Spleen (tissue), 11 donors: ENCODE data around the gene C16orf86. TPM values are rescaled to one million over a fixed set of nuclear protein-coding genes. Genes with fewer than 3 reads are reported as not detected.

Experiments used
- DNase-seq: peaks from one replicate; pipeline ENCODE4 v3.0.0-alpha.2; 2020
- H3K27ac ChIP-seq, 8 donors: fragments of 200-600 bp; sonication (generic) in 7 of 8; 1 replicate in 4 of 8; 2 replicates in 4 of 8; pipeline versions ENCODE4 v1.5.0 to v1.8.0; 2016 to 2021; ENCODE audit warnings: inconsistent platforms in 4 of 8, mild to moderate bottlenecking in 4 of 8, moderate library complexity in 1 of 8
- H3K27me3 ChIP-seq, 7 donors: fragments of 200-600 bp; sonication (generic) in 6 of 7; replicated peaks in 1 of 7; 1 replicate in 4 of 7; 2 replicates in 3 of 7; pipeline versions ENCODE4 v1.5.0 to v1.8.0; 2016 to 2021; ENCODE audit warnings: inconsistent platforms in 3 of 7, mild to moderate bottlenecking in 1 of 7
- H3K36me3 ChIP-seq, 6 donors: fragments of 200-600 bp; sonication (generic) in 5 of 6; 1 replicate in 4 of 6; 2 replicates in 2 of 6; pipeline versions ENCODE4 v1.5.0 to v1.8.0; 2016 to 2021; ENCODE audit warnings: inconsistent platforms in 2 of 6
- H3K4me1 ChIP-seq, 6 donors: fragments of 200-600 bp; sonication (generic) in 5 of 6; 1 replicate in 3 of 6; 2 replicates in 3 of 6; pipeline versions ENCODE4 v1.5.0 to v1.8.0; 2016 to 2021; ENCODE audit warnings: inconsistent platforms in 3 of 6
- H3K4me3 ChIP-seq, 8 donors: fragments of 200-600 bp; sonication (generic) in 7 of 8; 1 replicate in 4 of 8; 2 replicates in 4 of 8; pipeline versions ENCODE4 v1.5.0 to v1.8.0; 2016 to 2021; ENCODE audit warnings: inconsistent platforms in 4 of 8, mild to moderate bottlenecking in 4 of 8, moderate library complexity in 2 of 8
- H3K9me3 ChIP-seq, 8 donors: fragments of 200-600 bp; sonication (generic) in 7 of 8; 1 replicate in 4 of 8; 2 replicates in 4 of 8; pipeline versions ENCODE4 v1.5.0 to v1.8.0; 2016 to 2021; ENCODE audit warnings: inconsistent platforms in 4 of 8
- CTCF ChIP-seq, 11 experiments: fragments of 200-600 bp in 7 of 11; fragments of 450-650 bp in 4 of 11; sonication (generic) in 4 of 11; IDR thresholded peaks in 8 of 11; conservative IDR thresholded peaks in 3 of 11; 1 replicate in 7 of 11; 2 replicates in 4 of 11; pipeline versions ENCODE4 v1.4.0 to v1.8.0; 2016 to 2021; ENCODE audit warnings: antibody characterized with exemption in 11 of 11, inconsistent platforms in 4 of 11, mild to moderate bottlenecking in 1 of 11
- POLR2A ChIP-seq, 3 donors: fragments of 450-650 bp; IDR thresholded peaks; one replicate each; pipeline ENCODE4 v1.5.1; 2017; ENCODE audit warnings: antibody characterized with exemption in 3 of 3, mild to moderate bottlenecking in 1 of 3
- POLR2AphosphoS5 ChIP-seq, 3 donors: sonication (generic); formaldehyde crosslinking; IDR thresholded peaks; one replicate each; pipeline ENCODE4 v1.5.1; 2017; ENCODE audit warnings: antibody characterized with exemption in 3 of 3
- WGBS, 5 donors: extraction: QIAGEN DNeasy Blood & Tissue Kit in 3 of 5; methylation state at CpG; one replicate each; pipeline versions ENCODE4 v1.1.5 to v1.1.7; 2013 to 2018; 5-methylcytosine and 5-hydroxymethylcytosine counted together
- intact Hi-C: fragments of 100-400 bp; cut with DNase I; formaldehyde crosslinking; loops from one replicate; pipeline ENCODE4 v1.15.0; 2023; ENCODE audit warnings: low total_unique reads
- polyA plus RNA-seq, 3 donors: library from polyadenylated mRNA; stranded (reverse); fragments of 200-250 nt; gene quantifications; one replicate each; pipeline ENCODE4 v1.2.1, GENCODE V29; 2013
- total RNA-seq, 7 donors: library from RNA; depleted of rRNA in 3 of 7; stranded (reverse); fragments of >200 nt in 3 of 7; fragmentation: NEBNext Ultra II Directional in 4 of 7; extraction: Animal tissue kit (Norgen Biotek cat#: 25700) in 4 of 7; gene quantifications; one replicate each; pipeline versions ENCODE4 v1.1.0 to v1.2.1, GENCODE V29; 2016 to 2021
- donor health status: healthy with polysubstance abuse.
- donor health status: DM: no; HTN: no; CAD: no; lungs with moderate emphysema.
- donor health status: DM: no; HTN: no; CAD: no.
- donor health status: Bipolar disorder and iron deficiency.
- donor health status: healthy.
- donor health status: DM: no; HTN: no; CAD: no.
- donor health status: DM: yes; HTN: yes; CAD: no.

The C16orf86 gene
- total and polyA plus RNA-seq, 10 donors, result 5.2 to 17.3 (median 8.9) TPM

DNA sequence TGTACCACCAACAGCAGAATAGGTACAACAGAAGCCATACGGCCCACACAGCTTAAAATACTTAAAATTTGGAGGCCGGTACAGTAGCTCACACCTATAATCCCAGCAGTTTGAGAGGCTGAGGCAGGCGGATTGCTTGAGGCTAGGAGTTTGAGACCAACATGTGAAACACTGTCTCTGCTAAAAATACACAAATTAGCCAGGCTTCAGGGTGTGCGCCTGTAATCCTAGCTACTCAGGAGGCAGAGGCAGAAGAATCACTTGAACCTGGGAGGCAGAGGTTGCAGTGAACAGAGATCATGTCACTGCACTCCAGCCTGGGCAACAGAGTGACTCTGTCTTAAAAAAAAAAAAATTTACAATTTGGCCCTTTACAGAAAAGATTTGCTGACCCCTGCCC is 35.5 kb downstream of the C16orf86 start:
- peaks cover 0 to 11% (median 8%) of the 10 kb centered on the region in 8 donors for H3K9me3 ChIP-seq
- no peaks in the 10 kb centered on the region for H3K27me3 ChIP-seq
- no peak for DNase-seq
- 91 to 97% (median 96%) methylated on average over 4 of the region's 4 CpGs for WGBS, 5 donors
- TF ChIP-seq POLR2A (IDR thresholded peaks at IDR 0.05) (no peak), CTCF (IDR thresholded peaks at IDR 0.05 in 8 of 11, conservative IDR thresholded peaks at IDR 0.05 in 3 of 11) (no peak), POLR2AphosphoS5 (IDR thresholded peaks at IDR 0.05) (no peak)
- peaks cover 0 to 41% (median 17%) of the 10 kb centered on the region in 6 donors for H3K4me1 ChIP-seq
- H3K27ac ChIP-seq, result no peak overlapping the region
- intact Hi-C loops, result no loop called here
- H3K36me3 ChIP-seq, result peaks cover 0 to 30% (median 9%) of the 10 kb centered on the region in 6 donors
- H3K4me3 ChIP-seq, result no peak overlapping the region

DNA sequence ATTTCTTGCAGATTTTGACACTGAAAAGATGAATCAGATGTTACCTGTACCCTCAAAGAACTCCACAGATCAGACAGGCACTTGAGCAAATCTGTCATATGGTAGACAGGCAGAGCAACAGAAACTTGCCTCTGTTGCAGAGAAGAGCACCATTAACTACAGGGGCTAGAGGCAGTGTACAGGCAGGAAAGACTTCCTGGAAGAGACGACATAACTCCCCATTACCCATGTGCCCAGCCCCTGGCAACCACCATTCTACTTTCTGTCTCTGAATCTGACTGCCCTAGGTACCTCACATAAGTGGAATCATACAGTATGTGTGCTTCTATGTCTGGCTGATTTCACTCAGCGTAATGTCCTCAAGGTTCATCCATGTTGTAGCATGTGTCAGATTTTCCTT is 37.0 kb downstream of the C16orf86 start:
- H3K27ac ChIP-seq, result peak overlapping the region in 1 of 8 donors; percentile 42
- H3K9me3 ChIP-seq, result peaks cover 0 to 11% (median 8%) of the 10 kb centered on the region in 8 donors
- intact Hi-C loops, result no loop called here
- 53 to 71% (median 66%) methylated on average over 2 of the region's 2 CpGs for whole genome bisulfite sequencing, 5 donors
- H3K36me3 ChIP-seq, result peaks cover 0 to 21% (median 5%) of the 10 kb centered on the region in 6 donors
- no peak for DNase-seq
- no peaks in the 10 kb centered on the region for H3K27me3 ChIP-seq
- no peak overlapping the region for H3K4me3 ChIP-seq
- peaks cover 0 to 28% (median 9%) of the 10 kb centered on the region in 6 donors for H3K4me1 ChIP-seq
- TF ChIP-seq POLR2A (IDR thresholded peaks at IDR 0.05) (no peak), CTCF (IDR thresholded peaks at IDR 0.05 in 8 of 11, conservative IDR thresholded peaks at IDR 0.05 in 3 of 11) (no peak), POLR2AphosphoS5 (IDR thresholded peaks at IDR 0.05) (no peak)

DNA sequence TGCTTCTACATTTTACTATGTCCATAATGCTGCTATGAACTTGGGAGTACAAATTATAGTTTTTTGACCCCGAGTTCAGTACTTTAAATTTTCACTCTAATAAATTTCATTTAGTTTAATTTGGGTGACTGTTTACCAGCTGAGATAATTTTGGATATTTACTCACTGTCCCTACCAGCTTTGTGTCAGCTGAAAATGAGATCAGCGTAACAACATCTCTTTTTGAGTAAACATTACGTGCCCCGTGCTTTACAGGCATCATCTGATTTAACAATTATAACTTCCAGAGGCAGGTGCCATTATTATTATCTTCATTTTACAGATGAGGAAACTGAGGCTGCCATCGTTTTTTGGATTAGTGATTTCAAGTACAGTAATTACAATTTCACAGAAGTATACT is 37.5 kb downstream of the C16orf86 start:
- WGBS, 5 donors, result 93 to 96% (median 94%) methylated on average over 5 of the region's 5 CpGs
- H3K27me3 ChIP-seq, result no peaks in the 10 kb centered on the region
- peak overlapping the region in 1 of 8 donors; percentile 42 for H3K27ac ChIP-seq
- DNase-seq, result no peak
- peaks cover 0 to 21% (median under 1%) of the 10 kb centered on the region in 6 donors for H3K36me3 ChIP-seq
- H3K9me3 ChIP-seq, result peaks cover 0 to 9% (median 6%) of the 10 kb centered on the region in 8 donors
- no peak overlapping the region for H3K4me3 ChIP-seq
- H3K4me1 ChIP-seq, result peaks cover 0 to 29% (median 11%) of the 10 kb centered on the region in 6 donors
- intact Hi-C loops, result no loop called here
- TF ChIP-seq POLR2AphosphoS5 (IDR thresholded peaks at IDR 0.05) (no peak), CTCF (IDR thresholded peaks at IDR 0.05 in 8 of 11, conservative IDR thresholded peaks at IDR 0.05 in 3 of 11) (no peak), POLR2A (IDR thresholded peaks at IDR 0.05) (no peak)

DNA sequence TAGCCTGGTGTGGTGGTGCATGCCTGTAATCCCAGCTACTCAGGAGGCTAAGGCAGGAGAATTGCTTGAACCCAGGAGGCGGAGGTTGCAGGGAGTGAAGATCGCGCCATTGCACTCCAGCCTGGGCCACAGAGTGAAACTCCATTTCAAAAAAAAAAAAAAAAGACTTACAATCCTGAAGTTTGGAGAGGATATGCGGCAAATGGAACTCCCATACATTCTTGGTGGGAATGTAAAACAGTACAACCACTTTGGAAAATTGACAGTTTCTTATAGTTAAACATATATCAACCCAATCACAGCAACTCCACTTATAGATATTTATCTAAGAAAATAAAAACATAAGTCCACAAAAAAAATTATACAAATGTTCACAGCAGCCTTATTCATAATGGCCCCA is 40.6 kb downstream of the C16orf86 start:
- H3K4me1 ChIP-seq, result peaks cover 0 to 35% (median 15%) of the 10 kb centered on the region in 6 donors
- H3K4me3 ChIP-seq, result no peak overlapping the region
- whole genome bisulfite sequencing, 5 donors, result 83 to 99% (median 96%) methylated on average over 4 of the region's 4 CpGs
- DNase-seq, result no peak
- intact Hi-C loops, result no loop called here
- H3K27ac ChIP-seq, result no peak overlapping the region
- H3K9me3 ChIP-seq, result no peaks in the 10 kb centered on the region
- H3K27me3 ChIP-seq, result no peaks in the 10 kb centered on the region
- H3K36me3 ChIP-seq, result peaks cover 0 to 20% (median 0%) of the 10 kb centered on the region in 6 donors
- no peak for TF ChIP-seq POLR2A (IDR thresholded peaks at IDR 0.05)
- TF ChIP-seq CTCF (IDR thresholded peaks at IDR 0.05 in 8 of 11, conservative IDR thresholded peaks at IDR 0.05 in 3 of 11), result no peak
- no peak for TF ChIP-seq POLR2AphosphoS5 (IDR thresholded peaks at IDR 0.05)
